WTC11 (cell line): ENCODE data around the gene GJC1. TPM values are rescaled to one million over a fixed set of nuclear protein-coding genes. Genes with fewer than 3 reads are reported as not detected.

ENCODE experiments used
- ATAC-seq: fragments of 200-7000 bp; cut with Tn5 transposase; 2 replicates; pipeline ENCODE4 v1.10.0; 2021; ENCODE audit warnings: mild to moderate bottlenecking, moderate library complexity
- CTCF ChIA-PET: fragments of 300-600 bp; sonication (Branson Sonifier 250); formaldehyde crosslinking; loops from one replicate; lab custom pipeline; 2021; ENCODE audit warnings: antibody characterized with exemption; lab: Charles Lee
- POLR2A ChIA-PET: fragments of 350-600 bp; sonication (Branson Sonifier 250); formaldehyde crosslinking; loops from one replicate; lab custom pipeline; 2021; ENCODE audit warnings: antibody characterized with exemption; lab: Charles Lee
- DNase-seq: peaks from one replicate; pipeline ENCODE4 v3.0.0; 2021; ENCODE audit warnings: low spot score
- H3K27ac Mint-ChIP-seq: 2 replicates; pipeline ENCODE4 v1.8.0; 2021; ENCODE audit warnings: mixed read lengths
- H3K27me3 Mint-ChIP-seq: 2 replicates; pipeline ENCODE4 v1.8.0; 2021; ENCODE audit warnings: low read depth, mild to moderate bottlenecking, moderate library complexity, mixed read lengths
- H3K36me3 Mint-ChIP-seq: 2 replicates; pipeline ENCODE4 v1.8.0; 2021; ENCODE audit warnings: mixed read lengths
- H3K4me1 Mint-ChIP-seq: 2 replicates; pipeline ENCODE4 v1.8.0; 2022; ENCODE audit warnings: mixed read lengths
- H3K4me3 Mint-ChIP-seq: 2 replicates; pipeline ENCODE4 v1.8.0; 2021; ENCODE audit warnings: mild to moderate bottlenecking, moderate library complexity, mixed read lengths
- H3K9me3 Mint-ChIP-seq: 2 replicates; pipeline ENCODE4 v1.8.0; 2021; ENCODE audit warnings: mixed read lengths
- ELF4 ChIP-seq: sonication (generic); formaldehyde crosslinking; IDR thresholded peaks from 2 replicates; pipeline ENCODE4 v1.8.1; 2022; ENCODE audit warnings: low read depth, mild to moderate bottlenecking, moderate library complexity, missing genetic modification reagents
- FOXK1 ChIP-seq: sonication (generic); formaldehyde crosslinking; IDR thresholded peaks from 2 replicates; pipeline ENCODE4 v1.8.0; 2022; ENCODE audit warnings: mild to moderate bottlenecking, moderate library complexity, missing genetic modification reagents
- GRHL2 ChIP-seq: fragments of 250-450 bp; sonication (Bioruptor Pico); IDR thresholded peaks from 2 replicates; pipeline ENCODE4 v1.8.0; 2022; ENCODE audit warnings: mild to moderate bottlenecking, moderate library complexity; ENCODE audit not compliant: insufficient replicate concordance, severe bottlenecking
- JAZF1 ChIP-seq: fragments of 250-450 bp; sonication (Bioruptor Pico); IDR thresholded peaks from 2 replicates; pipeline ENCODE4 v1.9.0; 2021; ENCODE audit warnings: moderate library complexity, mild to moderate bottlenecking, inconsistent platforms
- JUN ChIP-seq: sonication (generic); formaldehyde crosslinking; IDR thresholded peaks from 2 replicates; pipeline ENCODE4 v1.8.0; 2023; ENCODE audit warnings: mild to moderate bottlenecking, missing genetic modification reagents
- MXD4 ChIP-seq: fragments of 250-450 bp; sonication (Bioruptor Pico); IDR thresholded peaks from 2 replicates; pipeline ENCODE4 v1.8.0; 2021; ENCODE audit warnings: mild to moderate bottlenecking, moderate library complexity, borderline replicate concordance
- NFE2L1 ChIP-seq: sonication (generic); formaldehyde crosslinking; IDR thresholded peaks from 2 replicates; pipeline ENCODE4 v1.8.1; 2023; ENCODE audit warnings: missing genetic modification reagents
- TCF7 ChIP-seq: sonication (generic); formaldehyde crosslinking; IDR thresholded peaks from 2 replicates; pipeline ENCODE4 v1.8.0; 2022; ENCODE audit warnings: mild to moderate bottlenecking, low read depth, missing genetic modification reagents, moderate library complexity
- TEAD4 ChIP-seq: sonication (generic); formaldehyde crosslinking; IDR thresholded peaks from 2 replicates; pipeline ENCODE4 v1.8.0; 2022; ENCODE audit warnings: mild to moderate bottlenecking, missing genetic modification reagents
- ZNF121 ChIP-seq: sonication (generic); formaldehyde crosslinking; IDR thresholded peaks from 2 replicates; pipeline ENCODE4 v1.8.0; 2023; ENCODE audit warnings: missing genetic modification reagents
- ZNF423 ChIP-seq: fragments of 250-450 bp; sonication (Bioruptor Pico); IDR thresholded peaks from 2 replicates; pipeline ENCODE4 v2.1.2; 2022; ENCODE audit warnings: mild to moderate bottlenecking, moderate library complexity
- total RNA-seq: library from RNA; stranded (reverse); gene quantifications from 3 replicates; pipeline ENCODE4 v1.2.3, GENCODE V29; 2021
- TF ChIP-seq, protein P1 (sequence below): fragments of 250-450 bp; sonication (Bioruptor Pico); IDR thresholded peaks from 2 replicates; pipeline ENCODE4 v2.1.2; 2022; ENCODE audit warnings: mild to moderate bottlenecking, moderate library complexity
- TF ChIP-seq, protein P2 (sequence below): sonication (generic); formaldehyde crosslinking; IDR thresholded peaks from 2 replicates; pipeline ENCODE4 v1.8.1; 2022; ENCODE audit warnings: mild to moderate bottlenecking, missing genetic modification reagents, moderate library complexity, borderline replicate concordance
- TF ChIP-seq, protein P3 (sequence below): fragments of 250-450 bp; sonication (Bioruptor Pico); conservative IDR thresholded peaks from 2 replicates; pipeline ENCODE4 v1.9.0; 2021; ENCODE audit warnings: mild to moderate bottlenecking
- TF ChIP-seq, protein P4 (sequence below): sonication (generic); formaldehyde crosslinking; IDR thresholded peaks from 2 replicates; pipeline ENCODE4 v1.8.1; 2022; ENCODE audit warnings: low read depth, missing genetic modification reagents, borderline replicate concordance
- TF ChIP-seq, protein P5 (sequence below): sonication (generic); formaldehyde crosslinking; IDR thresholded peaks from 2 replicates; pipeline ENCODE4 v1.8.1; 2023; ENCODE audit warnings: mild to moderate bottlenecking, missing genetic modification reagents, borderline replicate concordance
- TF ChIP-seq, protein P6 (sequence below): fragments of 200-600 bp; IDR thresholded peaks from 2 replicates; pipeline ENCODE4 v1.8.0; 2022; ENCODE audit warnings: antibody characterized with exemption
- TF ChIP-seq, protein P7 (sequence below): sonication (generic); formaldehyde crosslinking; IDR thresholded peaks from 2 replicates; pipeline ENCODE4 v1.8.1; 2022; ENCODE audit warnings: missing genetic modification reagents, borderline replicate concordance

The GJC1 gene
- total RNA-seq, 1 experiment from 2014 or later, result 104 TPM

DNA sequence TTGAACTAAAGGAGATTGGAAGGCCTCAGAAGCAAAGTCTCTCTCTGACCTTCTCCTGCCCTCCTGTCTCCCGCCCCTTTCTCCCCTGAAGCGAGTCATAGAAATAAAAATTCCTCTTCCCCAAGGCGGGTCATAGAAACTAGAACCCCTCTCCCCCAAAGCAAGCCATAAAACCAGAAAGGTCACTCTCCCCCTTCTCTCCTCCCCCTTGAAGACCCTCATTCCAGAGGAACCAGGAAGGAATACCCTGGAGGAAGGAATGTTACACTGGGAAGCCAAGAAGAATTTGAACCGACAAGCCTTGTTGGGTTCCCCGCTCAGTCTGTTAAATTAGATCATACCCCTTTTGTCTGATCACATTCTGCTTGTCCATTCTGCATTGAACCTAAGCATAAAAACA lies 2.7 kb upstream of the GJC1 start:
- ATAC-seq, result no peak
- POLR2A ChIA-PET, result no interaction called here
- DNase-seq, result no peak
- TF ChIP-seq TEAD4 (CRISPR knock-in tag) (no peak), ZNF423 (CRISPR knock-in tag) (no peak), GRHL2 (no peak), JAZF1 (CRISPR knock-in tag) (no peak), NFE2L1 (no peak), JUN (CRISPR knock-in tag) (no peak), MXD4 (CRISPR knock-in tag) (no peak), ZNF121 (CRISPR knock-in tag) (no peak), TCF7 (CRISPR knock-in tag) (no peak), FOXK1 (CRISPR knock-in tag) (no peak), ELF4 (CRISPR knock-in tag) (no peak)
- TF ChIP-seq, protein P1, sequence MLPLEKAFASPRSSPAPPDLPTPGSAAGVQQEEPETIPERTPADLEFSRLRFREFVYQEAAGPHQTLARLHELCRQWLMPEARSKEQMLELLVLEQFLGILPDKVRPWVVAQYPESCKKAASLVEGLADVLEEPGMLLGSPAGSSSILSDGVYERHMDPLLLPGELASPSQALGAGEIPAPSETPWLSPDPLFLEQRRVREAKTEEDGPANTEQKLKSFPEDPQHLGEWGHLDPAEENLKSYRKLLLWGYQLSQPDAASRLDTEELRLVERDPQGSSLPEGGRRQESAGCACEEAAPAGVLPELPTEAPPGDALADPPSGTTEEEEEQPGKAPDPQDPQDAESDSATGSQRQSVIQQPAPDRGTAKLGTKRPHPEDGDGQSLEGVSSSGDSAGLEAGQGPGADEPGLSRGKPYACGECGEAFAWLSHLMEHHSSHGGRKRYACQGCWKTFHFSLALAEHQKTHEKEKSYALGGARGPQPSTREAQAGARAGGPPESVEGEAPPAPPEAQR (CRISPR knock-in tag), result no peak
- TF ChIP-seq, protein P2, sequence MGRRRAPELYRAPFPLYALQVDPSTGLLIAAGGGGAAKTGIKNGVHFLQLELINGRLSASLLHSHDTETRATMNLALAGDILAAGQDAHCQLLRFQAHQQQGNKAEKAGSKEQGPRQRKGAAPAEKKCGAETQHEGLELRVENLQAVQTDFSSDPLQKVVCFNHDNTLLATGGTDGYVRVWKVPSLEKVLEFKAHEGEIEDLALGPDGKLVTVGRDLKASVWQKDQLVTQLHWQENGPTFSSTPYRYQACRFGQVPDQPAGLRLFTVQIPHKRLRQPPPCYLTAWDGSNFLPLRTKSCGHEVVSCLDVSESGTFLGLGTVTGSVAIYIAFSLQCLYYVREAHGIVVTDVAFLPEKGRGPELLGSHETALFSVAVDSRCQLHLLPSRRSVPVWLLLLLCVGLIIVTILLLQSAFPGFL (CRISPR knock-in tag), result no peak
- TF ChIP-seq, protein P3, sequence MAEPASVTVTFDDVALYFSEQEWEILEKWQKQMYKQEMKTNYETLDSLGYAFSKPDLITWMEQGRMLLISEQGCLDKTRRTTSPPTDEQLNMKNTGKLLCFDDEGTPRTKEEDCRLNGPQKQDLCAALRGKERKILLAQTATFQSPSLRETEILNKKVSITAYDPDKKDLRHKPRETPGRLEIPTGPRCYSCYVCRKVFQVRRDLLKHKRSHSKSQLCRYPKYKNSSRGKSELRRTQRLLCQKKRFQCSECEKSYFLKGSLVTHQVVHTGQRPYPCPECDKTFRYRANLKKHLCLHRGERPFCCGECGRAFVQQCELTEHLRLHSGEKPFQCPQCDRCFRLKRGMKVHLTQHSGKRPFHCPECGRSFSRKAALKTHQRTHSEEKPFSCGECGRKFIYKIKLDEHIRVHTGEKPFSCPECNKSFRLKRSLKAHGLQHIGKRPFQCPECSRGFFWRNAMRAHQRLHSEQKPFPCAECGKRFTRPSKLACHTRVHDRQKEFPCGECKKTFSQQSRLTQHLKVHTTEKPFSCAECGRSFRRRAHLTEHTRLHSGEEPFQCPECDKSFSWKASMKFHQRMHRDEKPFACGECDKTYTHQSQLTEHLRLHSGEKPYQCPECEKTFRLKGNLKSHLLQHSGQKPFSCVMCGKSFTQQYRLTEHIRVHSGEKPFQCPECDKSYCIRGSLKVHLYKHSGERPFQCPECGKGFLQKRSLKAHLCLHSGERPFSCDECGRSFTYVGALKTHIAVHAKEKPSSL (CRISPR knock-in tag), result no peak
- TF ChIP-seq, protein P4, sequence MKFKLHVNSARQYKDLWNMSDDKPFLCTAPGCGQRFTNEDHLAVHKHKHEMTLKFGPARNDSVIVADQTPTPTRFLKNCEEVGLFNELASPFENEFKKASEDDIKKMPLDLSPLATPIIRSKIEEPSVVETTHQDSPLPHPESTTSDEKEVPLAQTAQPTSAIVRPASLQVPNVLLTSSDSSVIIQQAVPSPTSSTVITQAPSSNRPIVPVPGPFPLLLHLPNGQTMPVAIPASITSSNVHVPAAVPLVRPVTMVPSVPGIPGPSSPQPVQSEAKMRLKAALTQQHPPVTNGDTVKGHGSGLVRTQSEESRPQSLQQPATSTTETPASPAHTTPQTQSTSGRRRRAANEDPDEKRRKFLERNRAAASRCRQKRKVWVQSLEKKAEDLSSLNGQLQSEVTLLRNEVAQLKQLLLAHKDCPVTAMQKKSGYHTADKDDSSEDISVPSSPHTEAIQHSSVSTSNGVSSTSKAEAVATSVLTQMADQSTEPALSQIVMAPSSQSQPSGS (CRISPR knock-in tag), result no peak
- TF ChIP-seq, protein P5, sequence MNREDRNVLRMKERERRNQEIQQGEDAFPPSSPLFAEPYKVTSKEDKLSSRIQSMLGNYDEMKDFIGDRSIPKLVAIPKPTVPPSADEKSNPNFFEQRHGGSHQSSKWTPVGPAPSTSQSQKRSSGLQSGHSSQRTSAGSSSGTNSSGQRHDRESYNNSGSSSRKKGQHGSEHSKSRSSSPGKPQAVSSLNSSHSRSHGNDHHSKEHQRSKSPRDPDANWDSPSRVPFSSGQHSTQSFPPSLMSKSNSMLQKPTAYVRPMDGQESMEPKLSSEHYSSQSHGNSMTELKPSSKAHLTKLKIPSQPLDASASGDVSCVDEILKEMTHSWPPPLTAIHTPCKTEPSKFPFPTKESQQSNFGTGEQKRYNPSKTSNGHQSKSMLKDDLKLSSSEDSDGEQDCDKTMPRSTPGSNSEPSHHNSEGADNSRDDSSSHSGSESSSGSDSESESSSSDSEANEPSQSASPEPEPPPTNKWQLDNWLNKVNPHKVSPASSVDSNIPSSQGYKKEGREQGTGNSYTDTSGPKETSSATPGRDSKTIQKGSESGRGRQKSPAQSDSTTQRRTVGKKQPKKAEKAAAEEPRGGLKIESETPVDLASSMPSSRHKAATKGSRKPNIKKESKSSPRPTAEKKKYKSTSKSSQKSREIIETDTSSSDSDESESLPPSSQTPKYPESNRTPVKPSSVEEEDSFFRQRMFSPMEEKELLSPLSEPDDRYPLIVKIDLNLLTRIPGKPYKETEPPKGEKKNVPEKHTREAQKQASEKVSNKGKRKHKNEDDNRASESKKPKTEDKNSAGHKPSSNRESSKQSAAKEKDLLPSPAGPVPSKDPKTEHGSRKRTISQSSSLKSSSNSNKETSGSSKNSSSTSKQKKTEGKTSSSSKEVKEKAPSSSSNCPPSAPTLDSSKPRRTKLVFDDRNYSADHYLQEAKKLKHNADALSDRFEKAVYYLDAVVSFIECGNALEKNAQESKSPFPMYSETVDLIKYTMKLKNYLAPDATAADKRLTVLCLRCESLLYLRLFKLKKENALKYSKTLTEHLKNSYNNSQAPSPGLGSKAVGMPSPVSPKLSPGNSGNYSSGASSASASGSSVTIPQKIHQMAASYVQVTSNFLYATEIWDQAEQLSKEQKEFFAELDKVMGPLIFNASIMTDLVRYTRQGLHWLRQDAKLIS (CRISPR knock-in tag), result no peak
- TF ChIP-seq, protein P6, sequence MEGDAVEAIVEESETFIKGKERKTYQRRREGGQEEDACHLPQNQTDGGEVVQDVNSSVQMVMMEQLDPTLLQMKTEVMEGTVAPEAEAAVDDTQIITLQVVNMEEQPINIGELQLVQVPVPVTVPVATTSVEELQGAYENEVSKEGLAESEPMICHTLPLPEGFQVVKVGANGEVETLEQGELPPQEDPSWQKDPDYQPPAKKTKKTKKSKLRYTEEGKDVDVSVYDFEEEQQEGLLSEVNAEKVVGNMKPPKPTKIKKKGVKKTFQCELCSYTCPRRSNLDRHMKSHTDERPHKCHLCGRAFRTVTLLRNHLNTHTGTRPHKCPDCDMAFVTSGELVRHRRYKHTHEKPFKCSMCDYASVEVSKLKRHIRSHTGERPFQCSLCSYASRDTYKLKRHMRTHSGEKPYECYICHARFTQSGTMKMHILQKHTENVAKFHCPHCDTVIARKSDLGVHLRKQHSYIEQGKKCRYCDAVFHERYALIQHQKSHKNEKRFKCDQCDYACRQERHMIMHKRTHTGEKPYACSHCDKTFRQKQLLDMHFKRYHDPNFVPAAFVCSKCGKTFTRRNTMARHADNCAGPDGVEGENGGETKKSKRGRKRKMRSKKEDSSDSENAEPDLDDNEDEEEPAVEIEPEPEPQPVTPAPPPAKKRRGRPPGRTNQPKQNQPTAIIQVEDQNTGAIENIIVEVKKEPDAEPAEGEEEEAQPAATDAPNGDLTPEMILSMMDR, result no peak
- TF ChIP-seq, protein P7, sequence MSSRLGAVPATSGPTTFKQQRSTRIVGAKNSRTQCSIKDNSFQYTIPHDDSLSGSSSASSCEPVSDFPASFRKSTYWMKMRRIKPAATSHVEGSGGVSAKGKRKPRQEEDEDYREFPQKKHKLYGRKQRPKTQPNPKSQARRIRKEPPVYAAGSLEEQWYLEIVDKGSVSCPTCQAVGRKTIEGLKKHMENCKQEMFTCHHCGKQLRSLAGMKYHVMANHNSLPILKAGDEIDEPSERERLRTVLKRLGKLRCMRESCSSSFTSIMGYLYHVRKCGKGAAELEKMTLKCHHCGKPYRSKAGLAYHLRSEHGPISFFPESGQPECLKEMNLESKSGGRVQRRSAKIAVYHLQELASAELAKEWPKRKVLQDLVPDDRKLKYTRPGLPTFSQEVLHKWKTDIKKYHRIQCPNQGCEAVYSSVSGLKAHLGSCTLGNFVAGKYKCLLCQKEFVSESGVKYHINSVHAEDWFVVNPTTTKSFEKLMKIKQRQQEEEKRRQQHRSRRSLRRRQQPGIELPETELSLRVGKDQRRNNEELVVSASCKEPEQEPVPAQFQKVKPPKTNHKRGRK (CRISPR knock-in tag), result no peak
- CTCF ChIA-PET, result interaction anchor here (1.4 to 3.2 kb wide), 3 partner anchors 12 to 57 kb away, joined by 9 to 25 read pairs (median 23); no protein-coding TSS in a partner anchor
- Mint-ChIP-seq H3K9me3 (no peaks in the 10 kb centered on the region), H3K4me1 (peaks cover 35% of the 10 kb centered on the region), H3K27ac (peak overlapping the region; percentile 51; the same call in 1 of the 2 replicates), H3K36me3 (no peaks in the 10 kb centered on the region), H3K4me3 (no peak overlapping the region), H3K27me3 (peaks cover 6% of the 10 kb centered on the region)
